Posterior vena cava (tissue), 2 donors: Measurements from ENCODE around the gene TMEM63C. TPM values are rescaled to one million over a fixed set of nuclear protein-coding genes. Genes with fewer than 3 reads are reported as not detected.
A peak's percentile ranks its signal among the peaks of the same experiment; 100 is the strongest.

Source experiments
- DNase-seq: peaks from one replicate; pipeline ENCODE4 v3.0.0-alpha.2; 2020; ENCODE audit warnings: low spot score
- intact Hi-C, 2 donors: fragments of 100-400 bp; cut with DNase I; formaldehyde crosslinking; loops; one replicate each; pipeline versions ENCODE4 v1.14.1 to v1.14.2; 2022 to 2023
- total RNA-seq, 2 donors: library from RNA; stranded (reverse); fragmentation: NEBNext Ultra II Directional; extraction: Animal tissue kit (Norgen Biotek cat#: 25700); gene quantifications; one replicate each; pipeline ENCODE4 v1.2.1, GENCODE V29; 2021
- donor health status: DM: yes; HTN: yes; CAD: no.
- donor health status: DM: yes; HTN: yes; CAD: no.

Gene TMEM63C
- total RNA-seq, 2 donors from 2014 or later, result not detected

- intact Hi-C loops, result no loop called here
Measured at GRCh38 chr14:77212097-77212870, 30.7 kb downstream of the TMEM63C start.

GRCh38 chr14:77212943-77213678, 31.5 kb downstream of the TMEM63C start:
- peak; percentile 72 for DNase-seq
- intact Hi-C loops, result no loop called here

More at GRCh38 chr14:77212097-77212870, 30.7 kb downstream of the TMEM63C start:
- DNase-seq, result peak; percentile 22

GRCh38 chr14:77213679-77214016, 32.0 kb downstream of the TMEM63C start:
- intact Hi-C loops, result no loop called here
- peak; percentile 37 for DNase-seq

DNA sequence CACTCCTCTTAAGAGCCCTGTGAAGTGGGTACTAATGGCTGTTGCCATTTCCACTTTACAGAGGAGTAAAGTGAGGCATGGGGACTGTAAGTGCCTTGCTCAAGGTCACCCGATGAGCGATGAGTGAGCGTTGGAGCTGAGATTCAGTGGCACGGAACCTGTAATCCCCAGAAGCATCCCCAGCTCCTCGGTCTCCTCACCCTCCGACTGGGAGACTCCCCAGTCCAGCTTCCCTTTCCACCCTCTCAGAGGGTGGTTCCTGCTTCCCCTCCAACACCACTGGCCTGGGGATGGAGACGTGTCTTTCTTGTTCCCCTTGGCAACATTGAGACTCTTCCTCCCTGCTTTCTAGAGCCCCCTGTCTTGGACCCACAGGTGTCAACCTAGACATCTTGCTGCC, 32.6 kb downstream of the TMEM63C start:
- DNase-seq, result peak; percentile 5
- intact Hi-C loops, result no loop called here

GRCh38 chr14:77217551-77217950, 36.0 kb downstream of the TMEM63C start:
- intact Hi-C loops, result no loop called here
- DNase-seq, result no peak

DNA sequence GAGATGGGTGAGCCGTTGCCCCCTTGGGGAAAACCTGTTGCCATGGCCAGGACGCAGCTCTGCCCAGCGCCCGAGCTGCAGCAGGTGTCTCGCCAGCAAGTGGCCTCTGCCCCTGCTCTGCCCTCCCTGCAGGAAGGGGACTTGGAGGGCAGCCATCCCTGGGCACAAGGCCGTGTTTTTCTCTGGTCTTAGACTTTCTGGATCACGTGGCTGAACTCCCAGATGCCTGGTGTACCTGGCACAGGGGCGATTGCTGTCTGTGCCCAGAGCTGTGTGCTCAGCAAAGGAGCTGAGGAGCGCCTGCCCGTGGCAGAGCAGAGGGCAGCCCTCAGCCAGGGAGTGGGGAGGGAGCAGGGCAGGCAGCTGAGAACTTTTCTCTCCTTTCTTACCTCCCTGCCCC, 38.0 kb downstream of the TMEM63C start:
- no peak for DNase-seq
- intact Hi-C loops, result no loop called here

GRCh38 chr14:77220246-77221017, 38.8 kb downstream of the TMEM63C start:
- DNase-seq, result no peak
- intact Hi-C loops, result no loop called here

DNA sequence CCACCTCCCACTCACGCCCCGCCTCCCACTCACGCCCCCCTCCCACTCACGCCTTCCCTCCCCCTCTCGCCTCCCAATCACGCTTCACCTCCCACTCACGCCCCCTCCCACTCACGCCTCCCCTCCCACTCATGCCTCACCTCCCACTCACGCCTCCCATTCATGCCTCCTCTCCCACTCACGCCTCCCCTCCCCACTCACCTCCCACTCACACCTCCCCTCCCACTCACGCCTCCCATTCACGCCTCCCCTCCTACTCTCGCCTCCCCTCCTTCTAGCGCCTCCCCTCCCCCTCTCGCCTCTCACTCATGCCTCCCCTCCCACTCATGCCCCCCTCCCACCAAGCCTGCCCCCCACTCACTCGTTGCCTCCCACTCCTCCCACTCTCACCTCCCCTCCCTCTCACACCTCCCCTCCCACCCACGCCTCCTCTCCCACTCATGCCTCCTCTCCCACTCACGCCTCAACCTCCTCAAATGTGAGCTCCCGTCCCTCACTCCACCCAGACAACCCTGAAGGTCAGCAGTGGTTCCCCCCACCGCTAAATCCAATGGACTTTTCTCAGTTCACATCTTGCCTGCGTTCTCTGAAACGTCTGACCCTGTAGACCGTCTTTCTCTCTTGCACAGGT, 39.8 kb downstream of the TMEM63C start:
- intact Hi-C loops, result no loop called here
- DNase-seq, result no peak

- intact Hi-C loops, result no loop called here
- no peak for DNase-seq
Measured at GRCh38 chr14:77222546-77223225, 41.1 kb downstream of the TMEM63C start.

DNA sequence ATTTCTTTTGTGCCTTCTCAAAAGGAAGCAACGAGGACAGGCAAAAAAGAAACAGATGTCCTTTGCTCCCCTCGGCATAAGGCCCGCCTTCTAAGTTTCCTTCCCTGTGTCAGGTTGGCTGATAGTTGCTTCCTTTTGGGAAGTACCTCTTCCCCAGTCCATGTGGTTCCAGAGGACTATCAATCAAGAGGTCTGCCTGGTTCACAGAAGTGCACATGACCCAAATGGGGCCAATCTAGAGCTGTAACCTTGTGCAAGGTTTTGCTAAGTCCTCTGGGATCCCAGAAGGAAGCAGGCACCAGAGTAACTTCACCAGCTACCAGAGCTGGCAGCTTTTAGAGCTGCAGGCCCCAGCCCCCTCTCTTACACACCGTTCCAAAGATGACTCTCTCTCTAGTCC, 42.6 kb downstream of the TMEM63C start:
- intact Hi-C loops, result no loop called here
- no peak for DNase-seq

DNA sequence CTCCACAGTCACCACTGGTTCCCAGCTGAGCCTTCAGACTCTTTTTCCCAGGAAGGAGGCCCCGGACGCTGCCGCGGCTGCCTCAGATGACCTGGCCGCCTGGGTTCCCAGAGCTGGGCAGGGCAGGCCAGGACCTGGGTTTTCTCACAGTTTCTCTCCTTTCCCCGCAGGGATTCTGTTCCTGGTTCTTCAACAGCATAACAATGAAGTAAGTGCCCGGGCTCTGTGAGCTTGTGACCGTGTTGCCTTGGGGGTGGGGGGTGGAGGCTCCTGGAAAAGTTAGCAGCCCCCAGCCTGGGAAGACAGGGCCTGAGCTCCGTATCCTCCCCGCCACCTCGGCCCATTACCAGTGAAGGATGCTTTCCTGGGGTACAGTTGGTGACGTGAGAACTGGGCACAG, 43.7 kb downstream of the TMEM63C start:
- no peak for DNase-seq
- intact Hi-C loops, result no loop called here

- no peak for DNase-seq
- intact Hi-C loops, result no loop called here
Measured at GRCh38 chr14:77225892-77226557, 44.4 kb downstream of the TMEM63C start.

GRCh38 chr14:77228056-77228455, 46.5 kb downstream of the TMEM63C start:
- intact Hi-C loops, result no loop called here
- no peak for DNase-seq

GRCh38 chr14:77230914-77231313, 49.3 kb downstream of the TMEM63C start:
- DNase-seq, result no peak
- intact Hi-C loops, result no loop called here

DNA sequence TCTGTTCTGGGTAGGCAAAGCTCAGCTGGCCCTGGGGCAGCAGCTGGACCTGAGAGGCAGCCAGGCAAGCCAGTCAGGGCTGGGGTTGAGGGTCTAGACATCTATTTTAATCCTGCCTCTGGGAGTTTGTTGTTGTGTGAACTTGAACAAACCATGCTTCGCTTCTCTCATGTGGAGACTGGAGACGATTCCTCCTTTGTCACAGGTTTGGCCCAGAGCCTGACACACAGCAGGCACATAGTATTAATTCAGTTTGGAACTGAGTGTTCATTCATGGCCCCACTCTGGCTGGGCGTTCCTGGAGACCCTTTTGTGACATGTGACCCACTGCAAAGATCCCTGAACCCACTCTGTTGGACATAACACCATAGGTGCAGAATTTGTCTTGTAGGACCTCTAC, 50.1 kb downstream of the TMEM63C start:
- no peak for DNase-seq
- intact Hi-C loops, result no loop called here

- DNase-seq, result no peak
- intact Hi-C loops, result no loop called here
Measured at GRCh38 chr14:77236814-77237213, 55.2 kb downstream of the TMEM63C start.

- no peak for DNase-seq
- intact Hi-C loops, result no loop called here
Measured at GRCh38 chr14:77238356-77238755, 56.8 kb downstream of the TMEM63C start.

DNA sequence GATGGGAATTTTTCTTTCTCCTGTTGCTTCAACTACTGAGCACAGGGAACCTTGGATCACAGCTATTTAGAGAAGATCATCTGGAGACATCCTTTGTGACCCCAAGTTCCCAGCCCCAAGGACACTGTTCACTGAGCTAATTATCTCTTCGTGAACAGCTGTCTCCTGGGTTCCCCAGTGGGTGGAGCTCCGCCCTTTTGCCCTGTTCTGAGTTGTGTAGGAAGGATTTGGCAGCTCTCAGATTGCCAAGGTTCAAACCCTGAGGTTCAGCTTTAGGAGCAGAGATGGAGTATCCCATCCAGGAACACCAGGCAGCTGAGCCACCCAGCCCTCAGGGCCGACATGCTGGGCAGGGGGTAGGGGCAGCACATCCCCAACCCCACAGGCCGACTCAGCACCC, 57.4 kb downstream of the TMEM63C start:
- intact Hi-C loops, result no loop called here
- no peak for DNase-seq

GRCh38 chr14:77239412-77239811, 57.8 kb downstream of the TMEM63C start:
- DNase-seq, result no peak
- intact Hi-C loops, result no loop called here
